Peyer's patch (tissue), 4 donors: Measurements from ENCODE around the gene ATP6V1G1.
"Not testable (repeated sequence)": the region's sequence is repeated elsewhere in the genome, so short reads cannot be mapped to it uniquely, and the experiment has no call there.

ENCODE experiments used
- CTCF ChIP-seq, 6 experiments: fragments of 450-650 bp in 4 of 6; fragments of 200-600 bp in 2 of 6; sonication (generic) in 1 of 6; IDR thresholded peaks; one replicate each; pipeline ENCODE4 v1.5.1; 2017 to 2019; ENCODE audit warnings: antibody characterized with exemption in 6 of 6, mild to moderate bottlenecking in 3 of 6, moderate library complexity in 1 of 6
- POLR2A ChIP-seq, 2 donors: fragments of 450-650 bp; IDR thresholded peaks; one replicate each; pipeline ENCODE4 v1.5.1; 2017; ENCODE audit warnings: antibody characterized with exemption in 2 of 2, mild to moderate bottlenecking in 2 of 2, moderate library complexity in 2 of 2

GRCh38 chr9:114600502-114601248 is 13.1 kb downstream of the ATP6V1G1 start:
- TF ChIP-seq POLR2A, CTCF (IDR thresholded peaks at IDR 0.05): not testable (repeated sequence)
